Measurements from ENCODE around the gene CLEC2A. TPM values are rescaled to one million over a fixed set of nuclear protein-coding genes. Genes with fewer than 3 reads are reported as not detected.
A peak's percentile ranks its signal among the peaks of the same experiment; 100 is the strongest.

Gene CLEC2A
- total and polyA plus RNA-seq, 9 of the 15 experiments (the other 6 are each of a cell fraction or from before 2014, with no cell fraction given) = not detected

DNA sequence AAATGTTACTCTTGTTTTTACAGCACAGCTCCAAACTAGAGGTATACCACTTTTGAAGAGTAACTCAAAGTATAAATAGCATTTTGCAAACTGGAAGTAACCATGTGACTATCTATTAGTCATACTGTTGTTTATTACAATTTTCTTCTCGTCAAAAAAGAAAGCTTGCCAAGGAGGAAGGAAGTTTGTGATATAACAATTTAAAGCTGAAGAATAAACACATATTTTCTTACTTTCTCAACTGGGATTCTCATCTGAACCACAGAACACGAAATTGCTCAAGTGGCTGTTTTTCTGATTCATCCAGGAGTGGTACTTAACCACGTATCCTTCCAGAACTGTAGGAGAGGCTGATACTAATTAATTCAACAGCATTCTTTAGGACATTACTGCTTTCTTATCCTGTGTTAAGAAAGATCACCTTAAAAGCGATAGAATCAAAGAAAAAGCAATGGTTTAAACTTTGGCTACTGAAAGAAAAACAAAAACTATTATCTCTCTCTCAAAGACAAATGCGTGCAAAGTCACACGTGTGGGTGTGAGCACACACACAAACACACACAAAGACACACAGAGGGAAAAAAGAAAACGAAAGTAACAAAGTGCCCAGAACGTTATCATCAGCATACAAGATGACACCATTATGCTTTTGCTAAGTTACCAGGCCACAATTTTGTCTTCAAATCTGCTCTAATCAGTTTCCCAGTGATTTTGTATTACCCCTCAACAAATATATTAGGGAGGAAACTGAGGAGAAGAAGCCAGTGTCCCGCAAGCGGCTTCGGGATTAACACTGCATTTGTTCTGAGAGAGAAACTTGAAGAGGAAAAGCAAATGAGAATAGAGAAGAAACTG, 62.6 kb downstream of the CLEC2A start, which contains the start of gene CLEC2B (continued):
- TF ChIP-seq NR4A1 (CRISPR knock-in tag; IDR thresholded peaks at IDR 0.05) = no peak
- no peak for TF ChIP-seq NR4A1 (tag; IDR thresholded peaks at IDR 0.05)
- no peak for TF ChIP-seq EGR1 (conservative IDR thresholded peaks at IDR 0.05)
- no peak for TF ChIP-seq SMC3 (conservative IDR thresholded peaks at IDR 0.05; ENCODE audit: insufficient read depth, low read depth, low read length)
- no peak for TF ChIP-seq ZNF24 (IDR thresholded peaks at IDR 0.05)
- peak; percentile 13; the same call in 1 of the 2 replicates for TF ChIP-seq DIDO1 (tag; IDR thresholded peaks at IDR 0.05; ENCODE audit: low read depth)
- TF ChIP-seq HNRNPL (IDR thresholded peaks at IDR 0.05; ENCODE audit: low read depth, low read length) = no peak
- no peak; a peak in 1 of 4 replicates for TF ChIP-seq FOXK2 (conservative IDR thresholded peaks at IDR 0.05 in 1 of 2, IDR thresholded peaks at IDR 0.05 in 1 of 2; ENCODE audit: low read depth in 2 of 2)
- no peak for TF ChIP-seq ARID4B (CRISPR knock-in tag; IDR thresholded peaks at IDR 0.05)
